GM18508 (cell line): ENCODE measurements around the gene C5orf63.
"Not testable (repeated sequence)": the region's sequence is repeated elsewhere in the genome, so short reads cannot be mapped to it uniquely, and the experiment has no call there.

ENCODE experiments used
- ATAC-seq: cut with Tn5 transposase; IDR thresholded peaks from one replicate; pipeline ENCODE4 v1.9.1; 2021; ENCODE audit warnings: moderate number of reproducible peaks; ENCODE audit not compliant: insufficient read depth, unreplicated experiment

Gene C5orf63

DNA sequence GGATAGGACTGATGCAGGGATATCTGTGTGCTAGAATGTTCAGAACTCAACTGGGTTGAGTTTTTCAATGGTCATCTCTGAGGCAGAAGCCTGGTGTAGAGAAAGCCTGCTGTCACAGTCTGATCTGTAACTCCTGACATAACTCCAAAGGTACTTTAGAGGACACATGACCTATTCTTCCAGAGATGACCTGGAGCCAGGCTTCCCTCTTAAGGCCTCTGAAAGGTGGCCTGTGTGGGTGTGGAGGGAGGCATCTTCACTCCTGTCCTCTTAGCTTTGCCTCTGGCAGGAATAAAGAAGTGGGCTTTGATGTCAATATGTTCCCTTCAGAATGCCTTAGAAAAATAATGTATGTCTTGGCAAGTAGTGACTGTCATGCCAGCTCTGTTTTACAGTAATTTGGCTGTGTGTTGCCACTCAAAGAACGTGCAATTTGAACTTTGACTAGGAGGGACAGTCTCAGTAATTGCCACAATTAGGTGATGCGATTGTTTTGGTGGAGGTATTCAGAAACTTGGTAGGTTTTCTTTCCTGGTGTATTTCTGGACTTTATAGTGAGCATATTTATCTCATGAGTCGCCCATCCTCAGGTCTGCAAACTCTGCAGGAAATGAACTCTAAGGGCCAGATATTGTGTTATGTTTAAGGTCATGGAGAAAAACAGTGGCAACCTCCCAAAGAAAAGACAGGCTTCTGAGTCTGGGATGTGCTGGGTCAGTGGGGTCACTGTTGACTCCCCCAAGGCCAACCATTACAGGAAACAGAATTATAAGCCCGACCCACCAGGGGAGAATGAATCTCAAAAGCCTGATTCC lies 3.2 kb upstream of the C5orf63 start:
- no peak for ATAC-seq

DNA sequence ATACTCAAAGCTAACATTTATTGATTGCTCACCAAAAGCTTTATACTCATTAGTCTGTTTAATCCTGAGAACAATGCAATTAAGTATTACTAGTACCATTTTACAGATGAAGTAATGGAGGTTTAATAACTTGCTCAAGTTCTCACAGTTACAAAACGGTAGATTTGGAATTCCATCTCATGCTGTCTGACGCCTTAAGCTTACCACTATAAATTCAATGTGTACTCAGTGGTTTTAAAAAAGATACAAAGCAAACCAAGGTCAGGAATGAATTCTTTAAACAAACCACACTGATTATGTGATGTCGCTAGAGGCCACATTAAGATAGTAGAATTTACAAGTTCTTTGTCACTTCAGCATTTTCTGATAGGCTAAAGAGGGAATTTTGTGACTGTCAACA lies 1.2 kb upstream of the C5orf63 start:
- no peak for ATAC-seq

DNA sequence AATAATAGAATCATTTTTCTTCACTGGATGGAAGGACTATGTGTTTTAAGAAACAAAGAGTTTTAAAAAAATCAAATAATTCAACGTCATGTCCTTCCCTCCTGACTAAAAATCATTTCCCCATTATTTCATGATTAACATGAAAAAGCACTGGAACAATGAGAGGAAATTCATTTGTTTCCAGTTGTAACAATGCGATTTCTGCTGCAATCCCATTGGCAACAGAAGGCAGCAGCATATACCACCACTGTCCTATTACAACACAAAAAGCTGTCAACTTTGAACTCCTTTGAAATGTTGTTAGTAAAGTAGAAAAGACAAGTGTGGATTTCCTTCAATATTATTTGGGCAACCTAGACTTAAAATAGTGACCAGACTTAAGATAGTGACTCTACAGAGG lies 3.1 kb downstream of the C5orf63 start:
- ATAC-seq: no peak

DNA sequence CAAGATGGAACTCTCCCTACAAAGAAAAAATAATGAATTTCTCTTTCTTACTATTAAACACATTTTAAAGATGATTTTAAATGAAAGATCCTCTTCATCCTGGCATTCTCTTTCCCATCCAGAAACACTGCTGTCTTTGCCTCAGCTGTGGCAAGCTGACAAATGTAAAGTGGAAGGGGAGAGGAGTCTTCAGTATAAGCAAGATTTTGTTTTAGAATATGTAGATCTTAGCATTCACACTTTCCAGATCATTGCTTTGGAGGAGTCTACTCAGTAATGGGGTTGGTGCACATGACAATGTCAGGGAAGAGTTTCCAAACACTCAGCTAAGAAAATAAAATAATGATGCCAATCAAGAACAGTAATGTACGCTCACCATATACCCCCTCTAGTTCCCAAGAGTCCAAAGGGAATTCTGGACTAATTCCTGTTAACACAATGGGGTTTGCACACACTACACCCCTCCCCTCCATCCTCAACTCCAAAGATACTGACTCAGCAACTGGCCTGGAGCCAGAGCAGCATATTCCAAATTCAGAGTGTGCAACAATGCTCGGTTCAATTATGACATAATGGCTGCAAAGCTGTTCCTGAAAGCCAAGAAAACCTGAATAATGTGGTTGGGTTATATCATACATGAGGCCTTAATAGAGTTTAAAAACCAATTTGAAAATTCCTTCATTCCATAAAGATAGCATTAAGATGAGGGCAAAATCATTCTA lies 4.6 kb downstream of the C5orf63 start:
- ATAC-seq: no peak

DNA sequence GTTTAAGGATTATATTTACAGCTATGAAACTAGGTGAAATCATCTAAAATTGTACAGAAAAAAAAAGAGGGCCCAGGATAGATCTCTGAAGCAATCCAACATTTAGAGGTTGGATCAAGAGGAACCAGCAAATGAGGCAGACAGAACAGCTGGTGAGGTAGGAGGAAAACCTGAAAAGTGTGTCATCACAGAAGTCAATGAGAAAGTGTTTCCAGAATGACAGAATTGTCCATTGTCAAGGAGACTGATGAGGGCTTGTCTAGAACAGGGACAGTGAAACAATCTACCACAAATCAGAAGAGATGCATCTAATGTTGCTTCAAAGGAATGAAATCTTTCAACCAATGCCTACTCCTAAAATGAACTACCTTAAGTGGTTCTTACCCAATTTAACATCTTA lies 6.6 kb downstream of the C5orf63 start:
- no peak for ATAC-seq

DNA sequence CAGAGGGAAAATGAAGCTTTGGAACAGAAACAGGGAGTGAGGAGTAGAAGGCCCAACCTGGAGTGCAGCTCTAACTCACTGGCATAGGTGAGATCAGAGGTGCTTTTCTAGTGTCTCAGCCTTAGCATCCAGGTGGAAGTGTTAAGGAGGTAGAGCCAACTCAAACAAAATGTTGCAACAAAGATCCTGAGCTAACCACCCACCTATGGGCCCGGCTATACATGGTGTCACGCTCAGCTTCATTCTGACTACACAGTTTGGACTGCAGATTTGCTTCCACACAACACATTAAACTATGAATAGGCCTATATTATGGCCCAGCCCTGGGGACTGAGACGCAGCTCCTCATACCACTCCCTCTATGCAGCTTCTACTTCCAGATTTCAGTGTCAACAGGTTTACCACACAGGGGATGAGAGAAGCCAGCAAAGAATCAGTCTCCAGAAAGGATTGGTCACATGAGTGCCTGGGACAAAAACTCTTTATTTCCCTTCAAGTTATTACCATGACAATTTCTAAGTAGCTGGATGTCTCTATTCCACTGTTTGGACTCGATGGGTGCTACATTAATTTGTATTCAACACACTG lies 9.0 kb downstream of the C5orf63 start:
- no peak for ATAC-seq

DNA sequence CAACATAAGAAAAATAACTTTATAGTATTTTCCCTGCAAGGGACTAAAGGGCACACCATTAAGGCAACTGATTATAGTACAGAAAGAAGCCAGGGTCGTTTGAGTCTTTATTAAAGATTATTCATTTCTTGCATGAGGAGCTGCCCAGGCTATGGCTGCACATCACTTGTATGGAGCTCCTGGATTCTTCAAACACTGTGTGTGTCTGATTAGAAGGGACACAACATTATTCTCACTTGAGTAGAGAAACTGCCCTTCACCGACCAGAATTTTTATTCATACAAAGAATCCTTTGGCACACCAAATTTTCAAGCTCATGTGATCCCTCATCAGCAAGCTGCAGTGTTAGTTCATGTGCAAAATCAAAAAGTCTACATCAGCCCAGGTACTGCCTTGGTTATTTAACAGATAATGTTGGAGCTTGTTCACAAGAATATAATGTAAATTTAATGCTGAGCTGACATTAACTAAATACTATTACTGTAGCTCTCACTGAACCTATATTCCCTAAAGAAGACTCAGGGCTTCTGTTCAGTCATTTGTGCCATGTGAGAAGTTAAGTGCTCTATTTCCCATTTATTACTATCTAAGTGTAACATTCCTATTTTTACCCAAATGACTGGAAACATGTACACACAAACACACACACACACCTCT lies 9.9 kb downstream of the C5orf63 start:
- ATAC-seq: no peak

DNA sequence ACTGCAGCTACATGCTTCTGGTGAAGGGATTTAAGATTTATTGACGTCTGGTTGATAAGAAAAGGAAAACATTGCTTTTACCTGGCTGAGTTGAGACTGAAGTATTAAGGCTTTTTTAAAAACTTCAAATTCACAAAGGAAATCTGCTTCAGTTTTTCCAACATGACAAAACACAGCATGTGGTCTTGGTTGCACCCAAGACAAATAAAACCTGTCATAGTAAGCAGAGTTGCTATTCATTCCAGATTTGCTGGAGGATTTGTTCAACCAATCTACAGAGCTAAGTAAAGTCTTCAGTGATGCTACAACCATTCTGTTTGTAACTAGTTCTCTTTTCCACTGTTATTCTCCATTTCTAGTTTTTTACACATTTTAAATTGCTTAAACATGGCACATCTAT lies 11.3 kb downstream of the C5orf63 start:
- no peak for ATAC-seq

DNA sequence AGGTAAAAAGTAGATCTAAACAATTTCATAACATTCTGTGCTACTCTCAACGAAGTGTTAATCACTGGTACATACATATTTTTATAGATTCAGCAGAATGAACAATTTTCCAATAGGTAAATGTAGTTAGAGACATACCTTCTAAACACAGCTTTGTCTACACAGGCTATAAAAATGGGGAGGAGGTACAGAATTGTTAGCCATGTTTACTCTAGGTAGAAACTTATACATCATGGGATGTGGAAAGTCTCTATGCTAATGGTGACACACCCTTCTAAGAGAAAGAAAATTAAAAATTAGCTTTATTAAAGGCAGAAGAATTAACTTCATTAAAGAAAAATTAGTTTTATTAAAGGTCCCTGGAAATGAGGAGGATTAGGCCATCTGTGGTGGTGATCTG lies 11.8 kb downstream of the C5orf63 start:
- ATAC-seq: no peak

DNA sequence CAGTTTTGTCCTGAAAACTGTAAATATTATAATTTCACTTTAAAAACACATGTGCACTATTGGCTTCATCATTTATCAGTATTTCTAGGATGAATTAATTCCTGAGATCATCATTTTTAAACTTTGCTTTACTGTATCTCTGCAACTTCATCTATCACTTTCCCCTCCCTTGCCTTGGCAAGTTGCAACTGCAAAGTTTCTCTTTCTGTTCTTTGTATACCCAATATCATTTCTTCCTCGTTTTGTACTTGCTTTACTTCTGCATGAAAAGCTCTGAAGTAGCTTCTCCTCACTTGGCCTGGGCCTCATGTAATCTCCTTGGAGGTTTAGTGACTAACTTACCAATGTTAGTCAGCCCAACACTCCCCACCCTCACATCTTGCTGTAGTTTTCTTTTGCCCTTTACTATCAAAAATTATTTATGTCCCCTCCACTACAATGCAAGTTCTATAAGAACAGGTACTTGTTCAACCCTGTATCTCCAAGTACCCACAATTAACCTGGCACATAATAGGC lies 12.8 kb downstream of the C5orf63 start:
- no peak for ATAC-seq

DNA sequence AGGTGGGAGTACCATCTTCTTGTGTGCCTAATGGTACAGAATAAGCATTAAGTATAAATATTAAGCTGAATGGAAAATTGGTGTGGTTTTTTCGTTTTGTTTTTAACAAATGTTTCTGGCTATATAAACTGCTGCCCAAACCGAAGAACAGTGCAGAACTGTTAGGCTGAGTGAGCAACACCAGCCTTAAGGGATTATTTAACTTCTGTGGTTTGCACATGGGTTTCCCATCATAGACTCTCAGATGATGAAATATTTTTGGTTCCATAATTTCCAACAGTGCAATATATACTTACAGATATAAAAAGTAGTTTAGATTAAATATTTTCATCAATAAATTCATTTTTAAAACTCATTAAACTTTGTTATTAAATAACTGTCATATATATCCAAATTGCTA lies 16.4 kb downstream of the C5orf63 start:
- no peak for ATAC-seq

DNA sequence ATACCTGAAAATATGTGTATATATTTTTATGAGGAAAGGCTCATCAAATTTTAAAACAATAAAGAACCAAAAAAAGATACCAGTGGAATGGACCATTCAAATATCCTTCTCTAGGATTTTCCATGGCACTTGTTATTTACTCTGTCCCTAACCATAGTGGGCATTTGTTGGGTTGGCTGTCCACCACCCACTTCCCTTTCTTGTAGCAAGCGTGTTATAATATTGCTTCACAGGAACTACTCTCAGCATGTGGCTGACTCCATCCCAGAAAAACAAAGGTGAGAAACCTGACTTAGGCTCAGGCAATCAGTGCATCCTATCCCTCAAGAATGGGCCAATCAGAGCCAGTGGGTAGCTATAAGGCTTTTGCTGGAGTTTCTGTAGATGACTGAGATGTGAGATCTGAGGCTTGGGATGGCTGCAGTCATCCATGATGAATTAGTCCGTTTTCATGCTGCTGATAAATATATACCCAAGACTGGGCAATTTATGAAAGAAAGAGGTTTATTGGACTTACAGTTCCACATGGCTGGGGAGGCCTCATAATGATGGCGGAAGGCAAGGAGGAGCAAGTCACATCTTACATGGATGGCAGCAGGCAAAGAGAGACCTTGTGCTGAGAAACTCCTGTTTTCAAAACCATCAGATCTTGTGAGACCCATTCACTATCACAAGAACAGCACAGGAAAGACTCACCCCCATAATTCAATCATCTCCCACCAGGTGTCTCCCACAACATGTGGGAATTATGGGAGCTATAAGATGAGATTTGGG lies 17.2 kb downstream of the C5orf63 start:
- no peak for ATAC-seq

DNA sequence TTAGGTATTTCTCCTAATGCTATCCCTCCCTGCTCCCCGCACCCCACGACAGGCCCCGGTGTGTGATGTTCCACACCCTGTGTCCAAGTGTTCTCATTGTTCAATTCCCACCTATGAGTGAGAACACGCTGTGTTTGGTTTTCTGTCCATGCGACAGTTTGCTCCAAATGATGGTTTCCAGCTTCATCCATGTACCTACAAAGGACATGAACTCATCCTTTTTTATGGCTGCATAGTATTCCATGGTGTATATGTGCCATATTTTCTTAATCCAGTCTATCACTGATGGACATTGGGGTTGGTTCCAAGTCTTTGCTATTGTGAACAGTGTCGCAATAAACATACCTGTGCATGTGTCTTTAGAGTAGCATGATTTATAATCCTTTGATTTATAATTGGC lies 19.8 kb downstream of the C5orf63 start:
- ATAC-seq: not testable (repeated sequence)

DNA sequence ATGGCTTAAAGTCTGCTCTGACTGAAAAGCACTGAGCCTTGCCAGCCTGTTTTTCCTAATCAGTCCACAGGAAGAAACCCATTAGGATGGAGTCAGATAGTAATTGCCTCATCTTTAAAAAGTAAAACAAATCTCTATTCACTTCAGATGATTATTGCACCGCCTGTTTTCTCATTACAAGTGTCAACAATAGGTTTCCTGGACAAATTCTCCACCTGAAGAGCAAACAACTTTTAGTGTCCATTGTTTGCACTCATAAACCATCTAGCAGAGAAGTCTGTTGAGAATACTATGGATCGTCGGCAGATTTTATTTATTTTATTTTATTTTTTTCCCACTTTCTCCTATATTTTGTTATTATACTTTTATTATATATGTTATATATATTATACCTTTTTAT lies 20.3 kb downstream of the C5orf63 start:
- no peak for ATAC-seq

DNA sequence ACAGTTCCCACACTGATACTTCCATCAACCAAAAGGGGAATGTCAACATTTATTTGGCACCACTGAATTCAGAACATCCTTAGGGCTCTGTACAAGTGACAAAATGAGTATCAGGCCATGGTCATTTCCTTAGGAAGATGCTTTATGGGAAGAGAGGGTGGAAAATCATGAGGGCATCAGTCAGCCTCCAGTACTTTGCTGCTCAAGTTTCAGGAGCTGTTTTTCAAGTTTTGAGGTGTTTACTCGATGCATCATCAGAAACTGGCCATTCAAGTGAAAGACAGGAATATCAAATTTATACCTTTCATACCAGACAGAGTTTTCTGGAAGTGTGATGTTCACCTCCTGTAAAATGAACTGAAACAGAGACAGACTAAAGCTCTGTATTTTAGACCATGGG lies 21.7 kb downstream of the C5orf63 start:
- no peak for ATAC-seq

DNA sequence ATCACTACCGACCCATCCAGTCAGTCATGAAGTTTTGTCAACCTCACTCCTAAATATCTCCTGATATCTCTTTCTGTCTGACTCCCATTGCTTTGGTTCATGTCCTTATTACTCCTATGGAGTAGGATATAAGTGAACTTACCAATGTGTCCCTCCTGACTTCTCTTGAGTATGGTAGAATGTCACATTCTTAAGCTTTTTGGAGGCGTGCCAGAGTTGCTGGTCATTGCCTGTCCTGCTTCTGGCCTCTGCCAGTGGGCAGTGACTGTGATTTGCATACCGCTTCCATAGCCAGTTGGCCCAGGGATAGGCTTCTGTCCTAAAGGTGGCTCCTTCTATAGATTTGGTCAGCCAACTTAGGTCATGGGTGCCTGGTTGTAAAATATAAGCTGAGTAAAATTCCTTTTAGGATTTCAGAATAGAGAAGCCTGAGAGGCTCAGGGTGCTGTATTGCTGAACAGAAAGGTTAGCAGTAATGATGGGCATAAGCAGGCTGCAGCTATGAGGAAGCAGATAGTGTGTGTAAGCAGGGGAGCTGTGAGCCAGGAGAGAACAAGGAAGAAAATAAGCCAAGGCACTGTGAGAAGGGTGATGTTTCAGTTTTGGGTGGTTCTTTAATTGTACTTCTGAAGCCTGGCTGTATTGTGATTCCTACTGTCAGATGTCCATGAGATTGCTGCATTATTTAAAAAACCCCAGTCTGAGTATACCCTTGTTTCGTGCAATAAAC lies 26.8 kb downstream of the C5orf63 start:
- ATAC-seq: no peak

DNA sequence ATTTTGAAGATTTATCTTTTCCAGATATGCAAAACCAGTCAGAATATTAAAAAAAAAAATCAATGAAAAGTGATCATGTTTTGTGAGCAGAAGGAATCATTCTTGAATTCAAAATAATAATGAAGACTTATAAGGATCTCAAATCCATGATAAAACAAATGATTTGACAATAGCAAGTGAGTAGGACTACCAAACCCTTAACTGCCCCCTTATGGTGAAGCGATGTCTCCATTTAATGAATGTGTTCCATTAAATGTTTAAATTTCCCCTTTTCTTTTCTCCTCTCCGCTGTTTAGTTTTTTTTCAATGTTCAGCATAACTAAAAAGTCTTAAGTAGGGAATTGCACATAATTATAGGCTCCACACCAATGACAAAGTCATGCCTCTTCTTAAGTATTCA lies 30.7 kb downstream of the C5orf63 start:
- no peak for ATAC-seq

DNA sequence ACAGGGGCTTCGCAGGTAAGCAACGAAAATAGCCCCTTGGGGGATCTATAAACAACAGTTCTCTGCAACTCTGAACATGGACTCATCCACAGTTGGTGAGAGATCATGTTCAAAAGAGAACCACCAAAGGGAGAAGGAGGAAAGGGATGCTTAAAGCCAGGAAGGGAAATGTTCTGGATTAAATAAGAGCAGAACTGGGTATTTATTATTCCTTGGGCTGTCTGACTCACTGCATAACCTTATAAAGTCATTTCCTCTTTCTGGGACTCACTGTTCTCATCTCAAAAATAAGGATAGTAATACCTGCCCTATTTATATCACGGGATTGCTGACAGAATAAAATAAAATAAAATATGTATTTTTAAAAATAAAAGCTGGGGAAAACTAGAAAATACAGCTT lies 31.7 kb downstream of the C5orf63 start:
- no peak for ATAC-seq

DNA sequence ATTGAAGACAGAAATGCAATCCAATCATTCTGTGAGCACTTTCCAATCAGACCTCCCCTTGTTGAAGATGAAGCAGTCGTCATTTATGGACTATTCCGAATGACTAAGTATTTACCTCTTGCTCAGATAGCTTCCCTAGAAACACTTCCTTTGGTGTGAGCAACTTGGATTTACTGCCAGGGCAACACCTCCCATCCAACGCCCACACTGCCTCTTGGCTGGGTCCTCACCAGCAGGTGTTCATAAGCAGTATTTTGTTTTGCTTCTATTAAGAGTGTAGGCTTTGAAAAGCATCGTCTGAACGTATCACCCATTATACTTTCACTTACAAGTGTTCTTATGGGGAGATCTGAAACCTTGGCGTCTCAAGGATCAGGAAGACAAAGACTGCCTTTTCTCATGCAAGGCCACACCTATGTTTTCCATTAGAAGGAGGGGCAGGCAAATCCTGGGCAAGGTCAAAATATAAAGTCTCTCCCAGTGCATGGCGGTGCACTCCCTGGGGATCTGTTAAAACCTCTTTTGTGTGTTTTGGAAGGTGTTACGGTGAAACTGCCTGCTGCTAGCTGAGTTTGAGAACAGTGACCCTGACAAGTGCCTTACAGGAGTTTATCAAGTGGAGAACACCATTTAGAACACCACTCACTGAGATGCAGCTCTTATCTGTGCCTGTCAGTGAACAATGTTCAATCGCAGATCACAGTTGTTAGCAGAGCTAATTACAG lies 32.3 kb downstream of the C5orf63 start:
- ATAC-seq: no peak
